SK-N-SH treated with all-trans-retinoic acid at 6 μM for 48 hours (cell line): Measurements from ENCODE around the gene STK32B.

Experiments
- ATAC-seq: fragments of 200-7000 bp; cut with Tn5 transposase; 3 replicates; pipeline ENCODE4 v1.9.1; 2020; ENCODE audit warnings: mild to moderate bottlenecking, moderate library complexity
- ARNTL ChIP-seq: fragments of 450-650 bp; formaldehyde crosslinking; IDR thresholded peaks from 2 replicates; pipeline ENCODE4 v1.5.0; 2020; ENCODE audit warnings: low read depth, mild to moderate bottlenecking, moderate library complexity, borderline replicate concordance
- BACH2 ChIP-seq: fragments of 250-450 bp; sonication (Bioruptor Pico); IDR thresholded peaks from 2 replicates; pipeline ENCODE4 v1.9.0; 2021; ENCODE audit warnings: mild to moderate bottlenecking, borderline replicate concordance
- CSDC2 ChIP-seq: fragments of 250-450 bp; sonication (Bioruptor Pico); IDR thresholded peaks from 2 replicates; pipeline ENCODE4 v1.5.0; 2020; ENCODE audit warnings: mild to moderate bottlenecking, moderate library complexity
- ESRRG ChIP-seq: fragments of 250-450 bp; sonication (Bioruptor Pico); IDR thresholded peaks from 2 replicates; pipeline ENCODE4 v1.6.1; 2021; ENCODE audit warnings: mild to moderate bottlenecking
- GLIS3 ChIP-seq: fragments of 250-450 bp; sonication (Bioruptor Pico); IDR thresholded peaks from 2 replicates; pipeline ENCODE4 v1.5.0; 2020; ENCODE audit warnings: mild to moderate bottlenecking, moderate library complexity
- ISL1 ChIP-seq: fragments of 250-450 bp; sonication (Bioruptor Pico); IDR thresholded peaks from 2 replicates; pipeline ENCODE4 v2.1.2; 2022; ENCODE audit warnings: mild to moderate bottlenecking, moderate library complexity
- PPARA ChIP-seq: fragments of 250-450 bp; sonication (Bioruptor Pico); IDR thresholded peaks from 2 replicates; pipeline ENCODE4 v1.5.0; 2020; ENCODE audit warnings: mild to moderate bottlenecking, borderline replicate concordance
- RARB ChIP-seq: fragments of 250-450 bp; sonication (Bioruptor Pico); IDR thresholded peaks from 2 replicates; pipeline ENCODE4 v1.8.0; 2021; ENCODE audit warnings: mild to moderate bottlenecking, moderate library complexity
- SNAI2 ChIP-seq: fragments of 250-450 bp; sonication (Bioruptor Pico); IDR thresholded peaks from 2 replicates; pipeline ENCODE4 v1.5.0; 2020; ENCODE audit warnings: mild to moderate bottlenecking, moderate library complexity
- ZC3H10 ChIP-seq: fragments of 250-450 bp; sonication (Bioruptor Pico); IDR thresholded peaks from 2 replicates; pipeline ENCODE4 v1.5.1; 2021; ENCODE audit warnings: mild to moderate bottlenecking, moderate library complexity
- ZFP3 ChIP-seq: fragments of 250-450 bp; sonication (Bioruptor Pico); IDR thresholded peaks from 2 replicates; pipeline ENCODE4 v1.5.0; 2020; ENCODE audit warnings: mild to moderate bottlenecking, moderate library complexity
- ZNF565 ChIP-seq: fragments of 450-650 bp; formaldehyde crosslinking; conservative IDR thresholded peaks from 2 replicates; pipeline ENCODE4 v1.5.0; 2020; ENCODE audit warnings: low read depth, mild to moderate bottlenecking, moderate library complexity
- ZNF70 ChIP-seq: fragments of 450-650 bp; formaldehyde crosslinking; IDR thresholded peaks from 2 replicates; pipeline ENCODE4 v1.5.0; 2020; ENCODE audit warnings: mild to moderate bottlenecking, moderate library complexity
- ZNF8 ChIP-seq: fragments of 450-650 bp; formaldehyde crosslinking; IDR thresholded peaks from 2 replicates; pipeline ENCODE4 v1.5.0; 2020; ENCODE audit warnings: mild to moderate bottlenecking, moderate library complexity
- TF ChIP-seq, protein P1 (sequence below): fragments of 250-450 bp; sonication (Bioruptor Pico); IDR thresholded peaks from 2 replicates; pipeline ENCODE4 v1.8.0; 2021; ENCODE audit warnings: low read depth, mild to moderate bottlenecking, moderate library complexity, borderline replicate concordance
- TF ChIP-seq, protein P2 (sequence below): fragments of 250-450 bp; sonication (Bioruptor Pico); IDR thresholded peaks from 2 replicates; pipeline ENCODE4 v1.5.0; 2020; ENCODE audit warnings: mild to moderate bottlenecking, moderate library complexity
- TF ChIP-seq, protein P3 (sequence below): fragments of 250-450 bp; sonication (Bioruptor Pico); IDR thresholded peaks from 2 replicates; pipeline ENCODE4 v1.5.1; 2020; ENCODE audit warnings: low read depth, mild to moderate bottlenecking, moderate library complexity
- TF ChIP-seq, protein P4 (sequence below): fragments of 250-450 bp; sonication (Bioruptor Pico); IDR thresholded peaks from 2 replicates; pipeline ENCODE4 v1.5.1; 2021; ENCODE audit warnings: mild to moderate bottlenecking, moderate library complexity
- TF ChIP-seq, protein P5 (sequence below): fragments of 250-450 bp; sonication (Bioruptor Pico); IDR thresholded peaks from 2 replicates; pipeline ENCODE4 v1.8.0; 2020; ENCODE audit warnings: mild to moderate bottlenecking, moderate library complexity, borderline replicate concordance

Gene STK32B

DNA sequence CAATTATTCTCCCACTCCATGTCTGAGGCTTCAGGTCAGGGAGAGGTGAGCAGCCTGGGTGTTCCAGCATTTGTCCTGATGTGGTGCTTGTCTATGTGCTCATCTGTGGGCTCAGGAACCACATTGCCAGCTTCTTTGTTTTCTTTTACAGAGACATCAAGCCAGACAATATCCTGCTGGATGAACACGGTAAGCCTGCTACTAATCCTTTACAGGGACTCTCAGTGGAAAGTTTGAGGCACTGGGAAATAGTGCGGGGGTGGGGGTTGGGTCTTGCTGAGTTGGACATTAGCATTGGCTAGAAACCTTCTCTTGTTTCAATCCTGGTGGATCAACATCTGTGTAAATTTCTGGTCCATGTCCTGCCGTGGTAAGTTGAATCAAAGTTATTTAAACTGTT, 346.8 kb downstream of the STK32B start:
- no peak for ATAC-seq

DNA sequence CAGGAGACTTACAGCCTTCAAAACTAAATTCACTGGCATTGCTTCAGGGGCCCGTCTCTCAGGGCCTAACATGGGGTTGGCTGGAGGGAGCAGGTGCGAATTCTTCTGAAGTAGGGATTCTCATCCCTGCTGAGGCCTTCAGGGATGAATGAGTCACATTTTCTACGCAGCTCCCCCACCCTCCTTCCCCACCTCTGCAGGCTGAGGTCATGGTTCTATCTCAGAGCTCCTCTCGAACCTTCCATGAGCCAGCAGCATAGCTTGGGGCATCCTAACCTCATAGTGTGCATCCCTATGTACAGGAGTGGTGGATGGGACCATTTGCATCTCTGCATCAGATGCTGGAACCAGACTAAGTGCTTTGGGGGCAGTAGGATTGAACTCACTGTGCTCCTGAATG, 347.8 kb downstream of the STK32B start:
- ATAC-seq, result no peak
- TF ChIP-seq ZFP3 (CRISPR knock-in tag) (no peak), SNAI2 (CRISPR knock-in tag) (no peak), ZNF70 (CRISPR knock-in tag) (no peak), PPARA (CRISPR knock-in tag) (no peak), BACH2 (CRISPR knock-in tag) (no peak), ZNF565 (CRISPR knock-in tag) (no peak), ESRRG (CRISPR knock-in tag) (no peak), ZNF8 (CRISPR knock-in tag) (no peak), CSDC2 (CRISPR knock-in tag) (no peak), GLIS3 (CRISPR knock-in tag) (no peak), ZC3H10 (CRISPR knock-in tag) (no peak), ISL1 (no peak)
- TF ChIP-seq, protein P1, sequence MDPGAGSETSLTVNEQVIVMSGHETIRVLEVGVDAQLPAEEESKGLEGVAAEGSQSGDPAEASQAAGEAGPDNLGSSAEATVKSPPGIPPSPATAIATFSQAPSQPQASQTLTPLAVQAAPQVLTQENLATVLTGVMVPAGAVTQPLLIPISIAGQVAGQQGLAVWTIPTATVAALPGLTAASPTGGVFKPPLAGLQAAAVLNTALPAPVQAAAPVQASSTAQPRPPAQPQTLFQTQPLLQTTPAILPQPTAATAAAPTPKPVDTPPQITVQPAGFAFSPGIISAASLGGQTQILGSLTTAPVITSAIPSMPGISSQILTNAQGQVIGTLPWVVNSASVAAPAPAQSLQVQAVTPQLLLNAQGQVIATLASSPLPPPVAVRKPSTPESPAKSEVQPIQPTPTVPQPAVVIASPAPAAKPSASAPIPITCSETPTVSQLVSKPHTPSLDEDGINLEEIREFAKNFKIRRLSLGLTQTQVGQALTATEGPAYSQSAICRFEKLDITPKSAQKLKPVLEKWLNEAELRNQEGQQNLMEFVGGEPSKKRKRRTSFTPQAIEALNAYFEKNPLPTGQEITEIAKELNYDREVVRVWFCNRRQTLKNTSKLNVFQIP (CRISPR knock-in tag), result no peak
- TF ChIP-seq, protein P2, sequence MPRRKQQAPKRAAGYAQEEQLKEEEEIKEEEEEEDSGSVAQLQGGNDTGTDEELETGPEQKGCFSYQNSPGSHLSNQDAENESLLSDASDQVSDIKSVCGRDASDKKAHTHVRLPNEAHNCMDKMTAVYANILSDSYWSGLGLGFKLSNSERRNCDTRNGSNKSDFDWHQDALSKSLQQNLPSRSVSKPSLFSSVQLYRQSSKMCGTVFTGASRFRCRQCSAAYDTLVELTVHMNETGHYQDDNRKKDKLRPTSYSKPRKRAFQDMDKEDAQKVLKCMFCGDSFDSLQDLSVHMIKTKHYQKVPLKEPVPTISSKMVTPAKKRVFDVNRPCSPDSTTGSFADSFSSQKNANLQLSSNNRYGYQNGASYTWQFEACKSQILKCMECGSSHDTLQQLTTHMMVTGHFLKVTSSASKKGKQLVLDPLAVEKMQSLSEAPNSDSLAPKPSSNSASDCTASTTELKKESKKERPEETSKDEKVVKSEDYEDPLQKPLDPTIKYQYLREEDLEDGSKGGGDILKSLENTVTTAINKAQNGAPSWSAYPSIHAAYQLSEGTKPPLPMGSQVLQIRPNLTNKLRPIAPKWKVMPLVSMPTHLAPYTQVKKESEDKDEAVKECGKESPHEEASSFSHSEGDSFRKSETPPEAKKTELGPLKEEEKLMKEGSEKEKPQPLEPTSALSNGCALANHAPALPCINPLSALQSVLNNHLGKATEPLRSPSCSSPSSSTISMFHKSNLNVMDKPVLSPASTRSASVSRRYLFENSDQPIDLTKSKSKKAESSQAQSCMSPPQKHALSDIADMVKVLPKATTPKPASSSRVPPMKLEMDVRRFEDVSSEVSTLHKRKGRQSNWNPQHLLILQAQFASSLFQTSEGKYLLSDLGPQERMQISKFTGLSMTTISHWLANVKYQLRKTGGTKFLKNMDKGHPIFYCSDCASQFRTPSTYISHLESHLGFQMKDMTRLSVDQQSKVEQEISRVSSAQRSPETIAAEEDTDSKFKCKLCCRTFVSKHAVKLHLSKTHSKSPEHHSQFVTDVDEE (CRISPR knock-in tag), result no peak

More for the DNA sequence above, 346.8 kb downstream of the STK32B start:
- TF ChIP-seq ZFP3 (CRISPR knock-in tag) (no peak), ZNF8 (CRISPR knock-in tag) (no peak), SNAI2 (CRISPR knock-in tag) (no peak), CSDC2 (CRISPR knock-in tag) (no peak), ESRRG (CRISPR knock-in tag) (no peak), ZNF565 (CRISPR knock-in tag) (no peak), GLIS3 (CRISPR knock-in tag) (no peak), BACH2 (CRISPR knock-in tag) (no peak), ARNTL (CRISPR knock-in tag) (no peak), PPARA (CRISPR knock-in tag) (no peak), RARB (no peak), ZNF70 (CRISPR knock-in tag) (no peak), ISL1 (no peak)
- TF ChIP-seq, protein P2 (CRISPR knock-in tag), result no peak
- TF ChIP-seq, protein P3, sequence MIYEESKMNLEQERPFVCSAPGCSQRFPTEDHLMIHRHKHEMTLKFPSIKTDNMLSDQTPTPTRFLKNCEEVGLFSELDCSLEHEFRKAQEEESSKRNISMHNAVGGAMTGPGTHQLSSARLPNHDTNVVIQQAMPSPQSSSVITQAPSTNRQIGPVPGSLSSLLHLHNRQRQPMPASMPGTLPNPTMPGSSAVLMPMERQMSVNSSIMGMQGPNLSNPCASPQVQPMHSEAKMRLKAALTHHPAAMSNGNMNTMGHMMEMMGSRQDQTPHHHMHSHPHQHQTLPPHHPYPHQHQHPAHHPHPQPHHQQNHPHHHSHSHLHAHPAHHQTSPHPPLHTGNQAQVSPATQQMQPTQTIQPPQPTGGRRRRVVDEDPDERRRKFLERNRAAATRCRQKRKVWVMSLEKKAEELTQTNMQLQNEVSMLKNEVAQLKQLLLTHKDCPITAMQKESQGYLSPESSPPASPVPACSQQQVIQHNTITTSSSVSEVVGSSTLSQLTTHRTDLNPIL (CRISPR knock-in tag), result no peak
- TF ChIP-seq, protein P1 (CRISPR knock-in tag), result no peak
- TF ChIP-seq, protein P4, sequence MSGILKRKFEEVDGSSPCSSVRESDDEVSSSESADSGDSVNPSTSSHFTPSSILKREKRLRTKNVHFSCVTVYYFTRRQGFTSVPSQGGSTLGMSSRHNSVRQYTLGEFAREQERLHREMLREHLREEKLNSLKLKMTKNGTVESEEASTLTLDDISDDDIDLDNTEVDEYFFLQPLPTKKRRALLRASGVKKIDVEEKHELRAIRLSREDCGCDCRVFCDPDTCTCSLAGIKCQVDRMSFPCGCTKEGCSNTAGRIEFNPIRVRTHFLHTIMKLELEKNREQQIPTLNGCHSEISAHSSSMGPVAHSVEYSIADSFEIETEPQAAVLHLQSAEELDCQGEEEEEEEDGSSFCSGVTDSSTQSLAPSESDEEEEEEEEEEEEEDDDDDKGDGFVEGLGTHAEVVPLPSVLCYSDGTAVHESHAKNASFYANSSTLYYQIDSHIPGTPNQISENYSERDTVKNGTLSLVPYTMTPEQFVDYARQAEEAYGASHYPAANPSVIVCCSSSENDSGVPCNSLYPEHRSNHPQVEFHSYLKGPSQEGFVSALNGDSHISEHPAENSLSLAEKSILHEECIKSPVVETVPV, result no peak
- TF ChIP-seq, protein P5, sequence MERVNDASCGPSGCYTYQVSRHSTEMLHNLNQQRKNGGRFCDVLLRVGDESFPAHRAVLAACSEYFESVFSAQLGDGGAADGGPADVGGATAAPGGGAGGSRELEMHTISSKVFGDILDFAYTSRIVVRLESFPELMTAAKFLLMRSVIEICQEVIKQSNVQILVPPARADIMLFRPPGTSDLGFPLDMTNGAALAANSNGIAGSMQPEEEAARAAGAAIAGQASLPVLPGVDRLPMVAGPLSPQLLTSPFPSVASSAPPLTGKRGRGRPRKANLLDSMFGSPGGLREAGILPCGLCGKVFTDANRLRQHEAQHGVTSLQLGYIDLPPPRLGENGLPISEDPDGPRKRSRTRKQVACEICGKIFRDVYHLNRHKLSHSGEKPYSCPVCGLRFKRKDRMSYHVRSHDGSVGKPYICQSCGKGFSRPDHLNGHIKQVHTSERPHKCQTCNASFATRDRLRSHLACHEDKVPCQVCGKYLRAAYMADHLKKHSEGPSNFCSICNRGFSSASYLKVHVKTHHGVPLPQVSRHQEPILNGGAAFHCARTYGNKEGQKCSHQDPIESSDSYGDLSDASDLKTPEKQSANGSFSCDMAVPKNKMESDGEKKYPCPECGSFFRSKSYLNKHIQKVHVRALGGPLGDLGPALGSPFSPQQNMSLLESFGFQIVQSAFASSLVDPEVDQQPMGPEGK, result no peak
- TF ChIP-seq, all 23 proteins: peak for 0
